GM10847 (cell line): ENCODE data around the gene ADISSP.

Experiments
- POLR2A ChIP-seq: IDR thresholded peaks from 2 replicates; pipeline ENCODE4 v1.6.1; 2011; ENCODE audit not compliant: insufficient read length; ENCODE audit errors: extremely low read depth

The ADISSP gene

DNA sequence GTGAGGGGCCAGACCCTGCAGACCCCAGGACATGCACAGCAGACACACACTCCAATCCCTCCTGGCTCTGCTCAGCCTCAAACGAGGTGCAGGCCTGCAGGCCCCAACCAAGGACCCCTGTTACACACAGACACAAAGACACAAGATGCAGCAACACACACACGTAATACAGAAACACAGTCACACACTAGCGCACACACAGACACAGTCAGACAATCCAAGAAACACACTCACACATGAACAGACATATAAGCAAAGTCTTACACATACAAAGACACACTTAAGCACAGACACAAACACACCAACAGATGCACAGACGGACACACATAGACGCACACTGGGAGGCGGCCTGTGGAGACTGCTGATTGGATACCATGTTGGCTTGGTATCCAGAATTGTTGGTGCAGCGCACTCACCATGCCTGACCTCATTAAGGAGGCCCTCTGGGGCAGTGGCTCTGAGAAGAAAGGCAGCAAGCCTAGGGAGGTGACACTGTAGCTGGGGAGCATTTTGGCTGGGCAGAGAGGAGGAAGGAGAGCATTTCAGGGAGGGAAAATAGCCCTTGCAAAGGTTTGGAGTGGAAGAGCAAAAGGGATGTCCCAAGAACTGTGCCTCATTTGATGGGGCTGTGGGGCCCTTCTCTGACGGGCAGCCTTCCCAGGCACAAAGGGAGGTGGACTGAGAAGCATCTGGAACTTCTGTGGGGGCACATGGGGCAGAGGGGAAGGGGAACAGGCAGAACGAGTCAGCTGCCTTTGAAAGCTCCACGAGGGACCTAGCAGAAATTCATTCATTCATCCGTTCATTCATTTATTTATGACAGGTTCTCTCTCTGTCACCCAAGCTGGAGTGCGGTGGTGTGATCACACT, 36.5 kb downstream of the ADISSP start:
- TF ChIP-seq POLR2A = no peak

- no peak for TF ChIP-seq POLR2A
Measured at GRCh38 chr20:3729811-3730540, 37.6 kb downstream of the ADISSP start.

DNA sequence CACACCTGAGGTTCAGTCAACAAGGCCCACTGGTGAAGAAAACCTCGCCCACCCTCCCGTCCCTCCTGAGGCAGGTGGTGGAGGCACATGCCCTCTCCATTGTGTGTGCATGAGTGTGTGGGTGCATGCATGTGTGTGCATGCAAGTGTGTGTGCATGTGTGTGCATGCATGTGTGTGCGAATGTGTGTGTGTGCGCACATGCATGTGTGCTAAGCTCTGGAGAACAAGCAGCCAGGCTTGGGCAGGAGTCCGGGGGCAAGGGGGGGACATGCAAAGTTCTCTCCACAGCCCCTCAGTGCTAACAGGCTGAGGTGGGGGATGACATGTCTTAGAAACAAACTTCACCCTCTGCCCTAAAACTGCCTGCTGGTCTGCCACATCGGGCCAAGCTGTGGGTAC, 38.2 kb downstream of the ADISSP start:
- TF ChIP-seq POLR2A = no peak

DNA sequence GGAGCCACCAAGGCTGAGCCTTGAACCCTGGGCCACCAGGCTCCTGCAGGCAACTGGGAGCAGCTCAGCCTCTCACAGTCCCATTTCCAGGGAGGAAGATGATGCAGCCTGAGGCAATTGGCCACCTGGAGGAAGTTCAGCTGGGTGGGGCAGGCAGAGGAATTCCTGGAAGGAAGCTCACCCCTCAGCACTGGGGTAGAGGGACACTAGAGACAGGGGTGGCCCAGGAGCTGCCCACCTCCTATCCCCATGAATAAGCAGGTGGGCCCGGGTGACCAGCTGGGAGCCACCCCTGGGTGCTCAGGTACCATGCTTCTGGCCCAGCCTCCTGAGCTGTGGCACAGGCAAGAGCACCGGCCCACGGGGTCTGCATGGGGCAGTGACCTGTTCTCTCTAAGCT, 38.7 kb downstream of the ADISSP start:
- TF ChIP-seq POLR2A = no peak

DNA sequence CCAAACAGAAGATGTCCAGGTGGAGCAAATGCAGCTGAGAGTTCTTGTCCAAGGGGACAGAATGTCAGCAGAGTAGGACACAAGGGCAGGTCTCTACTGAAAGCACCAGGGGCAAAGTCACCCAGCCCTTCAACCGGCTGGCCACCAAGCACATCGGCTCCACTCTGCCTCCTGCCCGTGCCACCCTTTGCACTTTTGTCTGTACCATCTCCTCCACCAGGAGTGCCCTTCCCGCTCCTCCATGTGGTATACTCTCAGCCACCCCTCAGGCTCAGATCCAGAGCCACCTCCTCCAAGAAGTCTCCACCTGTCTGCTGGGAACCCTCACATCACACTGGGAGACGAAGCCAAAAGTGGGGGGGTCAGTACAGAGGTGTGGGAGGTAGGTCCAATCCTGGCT, 39.2 kb downstream of the ADISSP start:
- no peak for TF ChIP-seq POLR2A

DNA sequence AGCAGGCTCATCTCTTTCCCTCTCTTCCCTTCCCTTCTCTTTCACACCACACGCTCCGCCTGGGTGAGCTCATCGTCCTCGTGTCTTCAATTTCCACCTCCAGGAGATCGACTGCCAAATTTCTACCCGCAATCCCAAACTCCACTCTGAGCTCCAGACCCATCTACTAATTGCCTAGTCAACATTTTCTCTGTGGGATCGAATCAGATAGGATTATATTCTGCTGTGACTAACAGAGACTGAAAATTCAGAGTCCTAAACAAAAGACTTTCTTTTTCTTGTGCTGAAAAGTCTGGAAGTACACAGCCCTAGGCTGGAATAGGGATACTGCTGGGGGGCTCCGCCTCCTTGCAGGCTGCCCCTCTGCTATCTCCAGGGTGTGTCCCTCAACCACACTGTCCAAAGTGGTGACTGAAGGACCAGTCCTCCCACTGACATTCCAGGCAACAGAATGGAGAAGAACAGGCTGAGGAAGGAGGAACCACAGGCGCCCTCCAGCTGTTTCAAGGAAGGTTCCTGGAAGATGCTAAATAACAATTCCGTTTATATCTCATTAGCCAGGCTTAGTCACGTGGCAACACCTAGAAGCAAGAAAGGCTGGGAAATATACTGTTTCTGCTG, 40.0 kb downstream of the ADISSP start:
- TF ChIP-seq POLR2A = no peak

DNA sequence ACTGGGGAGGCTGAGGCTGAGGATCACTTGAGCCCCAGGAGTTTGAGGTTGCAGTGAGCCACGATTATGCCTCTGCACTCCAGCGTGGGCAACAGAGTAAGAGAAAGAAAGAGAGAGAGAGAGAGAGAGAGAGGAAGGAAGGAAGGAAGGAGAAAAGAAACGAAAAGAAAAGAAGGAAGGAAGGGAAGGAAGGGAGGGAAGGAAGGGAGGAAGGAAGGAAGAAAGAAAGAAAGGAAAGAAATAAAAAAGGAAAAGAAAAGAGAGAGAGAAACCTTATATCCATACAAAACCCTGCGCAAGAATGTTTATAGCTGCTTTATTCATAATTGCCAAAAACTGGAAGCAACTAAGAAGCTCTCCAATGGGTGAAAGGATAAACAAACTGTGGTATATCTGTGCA, 43.2 kb downstream of the ADISSP start:
- no peak for TF ChIP-seq POLR2A

- no peak for TF ChIP-seq POLR2A
Measured at GRCh38 chr20:3723284-3723683, 44.3 kb downstream of the ADISSP start.

- TF ChIP-seq POLR2A = no peak
Measured at GRCh38 chr20:3721912-3722311, 45.6 kb downstream of the ADISSP start.

- no peak for TF ChIP-seq POLR2A
Measured at GRCh38 chr20:3720626-3721025, 46.9 kb downstream of the ADISSP start.

- no peak for TF ChIP-seq POLR2A
Measured at GRCh38 chr20:3720068-3720467, 47.5 kb downstream of the ADISSP start.

DNA sequence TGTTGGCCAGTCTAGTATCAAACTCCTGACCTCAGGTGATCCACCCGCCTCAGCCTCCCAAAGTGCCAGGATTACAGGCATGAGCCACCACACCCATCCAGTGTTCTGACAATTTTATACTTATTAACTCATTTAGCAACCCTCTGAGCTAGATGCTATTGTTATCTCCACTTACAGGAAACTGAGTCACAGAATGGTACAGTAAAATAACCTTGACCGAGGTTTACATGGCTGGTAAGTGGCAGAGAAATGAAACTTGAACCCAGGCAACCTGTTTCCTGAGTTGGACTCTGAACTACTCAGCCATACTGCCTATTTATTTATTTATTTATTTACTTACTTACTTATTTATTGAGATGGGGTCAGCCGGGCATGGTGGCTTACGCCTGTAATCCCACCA, 48.5 kb downstream of the ADISSP start:
- TF ChIP-seq POLR2A = no peak

DNA sequence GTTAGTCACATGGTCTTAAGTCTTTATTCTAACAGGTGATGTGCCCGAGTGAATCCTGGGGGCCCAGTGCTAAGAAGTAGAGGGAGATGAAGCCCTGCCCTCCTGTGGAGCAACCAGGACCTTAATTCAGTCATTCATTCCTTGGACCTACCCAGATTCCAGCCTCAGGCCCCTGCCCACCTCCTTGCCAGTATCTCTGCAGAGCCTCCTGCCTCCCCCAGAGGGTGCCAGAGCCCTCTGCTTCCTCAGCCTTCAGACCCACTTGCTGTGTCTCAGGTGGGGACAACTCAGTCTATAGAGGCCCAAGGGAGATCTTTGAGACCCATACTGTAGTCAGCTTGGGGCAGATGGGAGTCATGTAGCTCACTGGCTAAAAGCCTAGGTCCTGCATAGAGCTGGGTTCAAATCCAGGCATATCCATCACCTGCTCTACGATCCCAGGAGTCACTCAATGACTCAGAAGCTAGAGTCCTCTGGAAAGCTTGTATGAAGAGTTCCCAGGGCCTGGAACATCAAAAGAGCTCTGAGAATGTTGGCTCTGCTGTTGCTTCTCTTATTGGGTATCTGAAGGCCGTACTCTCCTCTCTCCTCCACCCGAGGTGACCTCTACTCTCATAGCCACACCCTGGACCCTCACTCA, 51.2 kb downstream of the ADISSP start:
- no peak for TF ChIP-seq POLR2A

DNA sequence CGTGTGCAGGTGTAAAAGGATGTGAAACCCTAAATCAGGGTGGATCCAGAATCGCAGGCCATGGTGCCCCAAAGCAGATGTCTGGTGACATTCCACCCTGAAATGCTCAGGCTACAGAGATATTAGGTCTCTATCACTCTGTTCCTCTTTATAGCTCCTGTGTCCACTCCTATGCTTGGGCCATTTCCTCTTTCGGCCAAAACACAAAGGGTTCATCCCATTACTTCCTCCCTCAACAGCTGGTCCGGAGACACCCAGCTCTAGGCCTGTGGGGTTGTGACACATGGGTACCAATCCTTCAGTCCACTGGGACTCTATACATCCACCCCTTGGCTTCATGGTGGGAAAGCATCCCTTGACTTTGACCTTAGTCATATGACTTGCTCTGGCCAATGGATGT, 53.5 kb downstream of the ADISSP start:
- no peak for TF ChIP-seq POLR2A

DNA sequence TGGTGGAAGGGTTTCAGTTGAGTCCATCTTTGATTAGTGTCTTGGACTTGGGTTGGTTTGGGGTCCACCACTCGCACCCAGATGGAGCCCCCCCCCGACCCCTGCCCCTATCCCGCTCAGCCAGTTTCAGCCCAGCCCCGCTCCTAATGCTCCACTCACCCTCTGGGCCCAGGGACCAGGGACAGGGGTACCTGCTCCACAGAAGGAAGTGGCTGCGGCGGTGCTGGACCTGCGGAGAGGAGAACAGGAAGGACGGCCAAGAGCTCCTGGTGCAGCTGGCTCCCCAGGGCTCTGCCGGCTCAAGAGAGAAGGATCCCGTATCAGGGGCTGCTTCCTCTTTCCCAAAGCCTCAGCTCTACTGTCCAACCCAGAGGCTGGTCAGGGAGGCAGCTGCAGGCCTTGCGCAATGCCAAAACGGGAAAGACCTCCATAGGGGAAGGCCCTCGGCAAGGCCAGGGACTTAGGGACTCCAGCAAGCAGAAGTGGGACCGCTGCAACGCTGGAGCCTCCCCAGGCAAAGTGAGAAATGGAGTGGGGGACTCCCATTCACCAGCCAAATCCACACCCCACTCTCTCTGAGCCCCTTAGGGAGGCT, 55.2 kb downstream of the ADISSP start, which contains the start of gene SIGLEC1:
Gene SIGLEC1, minus strand, starts transcription at position 322 of the 595 bp plus-strand sequence. CDS start 5,472 bp downstream, outside the sequence.
- no peak for TF ChIP-seq POLR2A
